Stimulated activated CD8-positive, alpha-beta memory T cell treated with anti-CD3 and anti-CD28 coated beads, Interleukin-4, amount 100 ng/mL, for 1 hour (primary cell): ENCODE results near the gene RNF4.

ENCODE experiments used
- DNase-seq, 2 donors: peaks; one replicate each; pipeline ENCODE4 v3.0.0-alpha.2; 2020; ENCODE audit warnings: low read depth in 2 of 2, low spot score in 1 of 2

RNF4 gene

GRCh38 chr4:2437475-2438215, 31.3 kb upstream of the RNF4 start:
- no peak for DNase-seq

- no peak for DNase-seq
Measured at GRCh38 chr4:2438822-2439718, 29.8 kb upstream of the RNF4 start.

- peak in 1 of 2 donors; percentile 41 for DNase-seq
Measured at GRCh38 chr4:2441393-2442174, 27.3 kb upstream of the RNF4 start.

- no peak for DNase-seq
Measured at GRCh38 chr4:2442175-2442993, 26.5 kb upstream of the RNF4 start.

- no peak for DNase-seq
Measured at GRCh38 chr4:2443061-2443730, 25.7 kb upstream of the RNF4 start.

GRCh38 chr4:2443956-2444740, 24.8 kb upstream of the RNF4 start:
- no peak for DNase-seq

GRCh38 chr4:2445130-2445529, 23.8 kb upstream of the RNF4 start:
- no peak for DNase-seq

- no peak for DNase-seq
Measured at GRCh38 chr4:2445571-2445970, 23.3 kb upstream of the RNF4 start.

- no peak for DNase-seq
Measured at GRCh38 chr4:2446656-2447564, 22.0 kb upstream of the RNF4 start.

GRCh38 chr4:2448589-2448988, 20.3 kb upstream of the RNF4 start:
- no peak for DNase-seq

GRCh38 chr4:2449051-2449450, 19.9 kb upstream of the RNF4 start:
- DNase-seq, result no peak

- DNase-seq, result no peak
Measured at GRCh38 chr4:2449511-2450392, 19.2 kb upstream of the RNF4 start.

GRCh38 chr4:2450394-2451035, 18.4 kb upstream of the RNF4 start:
- DNase-seq, result no peak

GRCh38 chr4:2451036-2451520, 17.8 kb upstream of the RNF4 start:
- DNase-seq, result no peak

- DNase-seq, result no peak
Measured at GRCh38 chr4:2451821-2452785, 16.8 kb upstream of the RNF4 start.
